Suprapubic skin (tissue), 4 donors: Measurements from ENCODE around the gene LRRN3.

Experiments used
- CTCF ChIP-seq, 2 donors: fragments of 200-600 bp in 1 of 2; fragments of 450-650 bp in 1 of 2; sonication (generic) in 1 of 2; IDR thresholded peaks; one replicate each; pipeline ENCODE4 v1.5.1; 2016 to 2019; ENCODE audit warnings: antibody characterized with exemption in 2 of 2, mild to moderate bottlenecking in 1 of 2, moderate library complexity in 1 of 2
- EP300 ChIP-seq: sonication (generic); formaldehyde crosslinking; IDR thresholded peaks from one replicate; pipeline ENCODE4 v1.6.1; 2017; ENCODE audit warnings: antibody characterized with exemption
- POLR2A ChIP-seq, 2 donors: fragments of 450-650 bp; IDR thresholded peaks; one replicate each; pipeline ENCODE4 v1.6.1; 2017; ENCODE audit warnings: antibody characterized with exemption in 2 of 2, mild to moderate bottlenecking in 2 of 2, moderate library complexity in 2 of 2
- POLR2AphosphoS5 ChIP-seq, 3 donors: sonication (generic); formaldehyde crosslinking; IDR thresholded peaks; one replicate each; pipeline ENCODE4 v1.6.1; 2017; ENCODE audit warnings: antibody characterized with exemption in 3 of 3

- TF ChIP-seq CTCF (IDR thresholded peaks at IDR 0.05): no peak
- no peak for TF ChIP-seq EP300
- no peak for TF ChIP-seq POLR2AphosphoS5 (IDR thresholded peaks at IDR 0.05)
- no peak for TF ChIP-seq POLR2A (IDR thresholded peaks at IDR 0.05)
These were observed 83.6 kb downstream of the LRRN3 start for GRCh38 chr7:111174510-111174909.
